ENCODE data around the gene RAB3GAP2. TPM values are rescaled to one million over a fixed set of nuclear protein-coding genes. Genes with fewer than 3 reads are reported as not detected.

RAB3GAP2 gene
- total RNA-seq, 1 experiment from 2014 or later: 64.3 TPM

GRCh38 chr1:220184506-220184905, 87.7 kb downstream of the RAB3GAP2 start:
- TF ChIP-seq ELF4 (CRISPR knock-in tag; IDR thresholded peaks at IDR 0.05; ENCODE audit: low read depth): no peak
- TF ChIP-seq ATF1 (CRISPR knock-in tag; IDR thresholded peaks at IDR 0.05): no peak
- TF ChIP-seq IRF2 (CRISPR knock-in tag; IDR thresholded peaks at IDR 0.05; ENCODE audit: borderline replicate concordance, low read depth): no peak
- TF ChIP-seq PREB (CRISPR knock-in tag; IDR thresholded peaks at IDR 0.05; ENCODE audit: borderline replicate concordance): no peak
- TF ChIP-seq NR3C1 (CRISPR knock-in tag; conservative IDR thresholded peaks at IDR 0.05; ENCODE audit: low read depth): no peak
- no peak for TF ChIP-seq E2F1 (CRISPR knock-in tag; IDR thresholded peaks at IDR 0.05)
- TF ChIP-seq ZNF138 (CRISPR knock-in tag; conservative IDR thresholded peaks at IDR 0.05): no peak
- no peak for TF ChIP-seq ATF2 (CRISPR knock-in tag; IDR thresholded peaks at IDR 0.05; ENCODE audit: borderline replicate concordance, low read depth)

GRCh38 chr1:220182656-220183055, 89.6 kb downstream of the RAB3GAP2 start:
- Mint-ChIP-seq H3K4me3 (no peak overlapping the region), H3K27me3 (ENCODE audit: low read depth) (no peaks in the 10 kb centered on the region), H3K36me3 (peaks cover 38% of the 10 kb centered on the region), H3K9me3 (no peaks in the 10 kb centered on the region), H3K27ac (no peak overlapping the region), H3K4me1 (no peaks in the 10 kb centered on the region)
- no peak for ATAC-seq
- POLR2A ChIA-PET: no interaction called here
- DNase-seq (ENCODE audit: low spot score): no peak
- CTCF ChIA-PET: no interaction called here
- TF ChIP-seq ATF3 (CRISPR knock-in tag; conservative IDR thresholded peaks at IDR 0.05) (no peak), ZNF425 (CRISPR knock-in tag; conservative IDR thresholded peaks at IDR 0.05) (no peak), ZNF317 (CRISPR knock-in tag; IDR thresholded peaks at IDR 0.05; ENCODE audit: borderline replicate concordance, low read depth) (no peak), ZNF263 (CRISPR knock-in tag; IDR thresholded peaks at IDR 0.05; ENCODE audit: low read depth) (no peak), ZNF219 (CRISPR knock-in tag; IDR thresholded peaks at IDR 0.05; ENCODE audit: borderline replicate concordance) (no peak), ETV6 (CRISPR knock-in tag; IDR thresholded peaks at IDR 0.05) (no peak), ERG (CRISPR knock-in tag; IDR thresholded peaks at IDR 0.05) (no peak), USF2 (CRISPR knock-in tag; IDR thresholded peaks at IDR 0.05) (no peak), ZMAT4 (CRISPR knock-in tag; IDR thresholded peaks at IDR 0.05) (no peak), RELA (CRISPR knock-in tag; IDR thresholded peaks at IDR 0.05; ENCODE audit: borderline replicate concordance) (no peak), IRF1 (CRISPR knock-in tag; IDR thresholded peaks at IDR 0.05) (no peak), ZNF281 (CRISPR knock-in tag; IDR thresholded peaks at IDR 0.05) (no peak), USF1 (CRISPR knock-in tag; IDR thresholded peaks at IDR 0.05) (no peak)

More at GRCh38 chr1:220184506-220184905, 87.7 kb downstream of the RAB3GAP2 start:
- H3K4me1 Mint-ChIP-seq: no peaks in the 10 kb centered on the region
- no peaks in the 10 kb centered on the region for H3K9me3 Mint-ChIP-seq
- H3K36me3 Mint-ChIP-seq: peaks cover 39% of the 10 kb centered on the region
- CTCF ChIA-PET: no interaction called here
- no peaks in the 10 kb centered on the region for H3K27me3 Mint-ChIP-seq (ENCODE audit: low read depth)
- no peak for DNase-seq (ENCODE audit: low spot score)
- ATAC-seq: no peak
- no peak overlapping the region for H3K4me3 Mint-ChIP-seq
- POLR2A ChIA-PET: interaction anchor here (0.6 kb wide), 1 partner anchor 165 kb away, joined by 4 read pairs; no protein-coding TSS in a partner anchor
- no peak overlapping the region for H3K27ac Mint-ChIP-seq
